NCI-H128 (cell line): ENCODE data around the gene MAPK8IP1.
A peak's percentile ranks its signal among the peaks of the same experiment; 100 is the strongest.

Experiments
- DNase-seq: peaks from one replicate; lab custom pipeline; 2025; ENCODE audit not compliant: unreplicated experiment; lab: John Stamatoyannopoulos, UW

The MAPK8IP1 gene

DNA sequence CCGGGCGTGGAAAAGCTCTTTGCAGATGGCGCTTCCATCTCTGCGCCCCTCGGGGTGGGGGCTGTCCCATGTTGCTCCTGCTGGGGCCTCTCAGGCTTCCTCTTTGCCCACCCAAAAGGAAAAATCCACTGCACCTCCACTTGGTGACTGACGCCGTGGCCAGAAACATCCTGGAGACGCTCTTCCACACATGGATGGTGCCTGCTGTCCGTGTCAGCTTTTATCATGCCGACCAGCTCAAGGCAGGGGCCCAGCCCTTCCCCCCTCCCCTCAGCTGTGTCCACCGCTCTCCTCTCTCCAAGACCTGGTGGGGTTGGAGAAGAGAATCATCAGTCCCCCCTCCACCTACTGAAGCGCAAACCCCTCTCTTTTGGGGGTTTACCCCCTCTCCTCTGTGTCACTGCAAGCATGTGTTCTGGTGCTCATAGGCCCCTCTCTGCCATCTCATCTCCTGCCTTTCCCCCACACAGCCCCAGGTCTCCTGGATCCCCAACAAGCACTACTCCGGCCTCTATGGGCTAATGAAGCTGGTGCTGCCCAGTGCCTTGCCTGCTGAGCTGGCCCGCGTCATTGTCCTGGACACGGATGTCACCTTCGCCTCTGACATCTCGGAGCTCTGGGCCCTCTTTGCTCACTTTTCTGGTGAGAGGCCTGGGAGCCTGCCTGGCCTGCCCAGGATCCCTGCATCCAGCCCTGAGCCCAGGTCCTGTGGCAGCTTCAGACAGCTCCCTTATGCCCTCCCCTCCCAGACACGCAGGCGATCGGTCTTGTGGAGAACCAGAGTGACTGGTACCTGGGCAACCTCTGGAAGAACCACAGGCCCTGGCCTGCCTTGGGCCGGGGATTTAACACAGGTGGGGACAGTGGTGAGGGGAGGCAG, 38.8 kb downstream of the MAPK8IP1 start:
- no peak for DNase-seq

DNA sequence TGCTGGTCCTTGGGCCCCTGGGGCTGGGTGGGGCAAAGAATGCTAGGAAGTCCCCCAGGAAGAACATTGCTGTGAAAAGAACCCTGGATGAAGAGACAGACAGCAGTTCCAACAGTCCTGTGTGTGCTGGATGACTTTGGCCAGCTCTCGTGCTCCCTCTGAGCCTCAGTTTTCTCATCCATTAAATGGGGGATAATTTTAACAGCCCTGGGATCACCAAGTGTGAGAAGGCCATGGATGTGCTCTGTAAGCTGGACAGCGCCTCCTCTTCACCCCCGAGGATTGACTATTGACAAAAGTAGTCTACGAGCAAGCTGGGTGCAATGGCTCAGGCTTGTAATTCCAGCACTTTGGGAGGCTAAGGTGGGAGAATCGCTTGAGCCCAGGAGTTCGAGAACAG, 39.5 kb downstream of the MAPK8IP1 start:
- no peak for DNase-seq

DNA sequence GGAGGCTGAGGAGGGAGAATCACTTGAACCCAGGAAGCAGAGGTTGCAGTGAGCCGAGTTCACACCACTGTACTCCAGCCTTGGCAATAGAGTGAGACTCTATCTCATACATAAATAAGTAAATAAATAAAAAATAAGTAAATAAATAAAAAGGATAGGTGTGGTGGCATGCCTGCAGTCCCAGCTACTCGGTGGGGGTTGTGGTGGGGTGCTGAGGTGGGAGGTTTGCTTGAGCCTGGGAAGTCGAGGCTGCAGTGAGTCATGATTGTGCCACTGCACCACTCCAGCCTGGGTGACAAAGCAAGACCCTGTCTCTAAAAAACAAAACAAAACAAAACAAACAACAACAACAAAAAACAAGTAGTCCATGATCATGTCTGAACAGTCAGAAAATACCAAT, 40.1 kb downstream of the MAPK8IP1 start:
- DNase-seq = no peak

DNA sequence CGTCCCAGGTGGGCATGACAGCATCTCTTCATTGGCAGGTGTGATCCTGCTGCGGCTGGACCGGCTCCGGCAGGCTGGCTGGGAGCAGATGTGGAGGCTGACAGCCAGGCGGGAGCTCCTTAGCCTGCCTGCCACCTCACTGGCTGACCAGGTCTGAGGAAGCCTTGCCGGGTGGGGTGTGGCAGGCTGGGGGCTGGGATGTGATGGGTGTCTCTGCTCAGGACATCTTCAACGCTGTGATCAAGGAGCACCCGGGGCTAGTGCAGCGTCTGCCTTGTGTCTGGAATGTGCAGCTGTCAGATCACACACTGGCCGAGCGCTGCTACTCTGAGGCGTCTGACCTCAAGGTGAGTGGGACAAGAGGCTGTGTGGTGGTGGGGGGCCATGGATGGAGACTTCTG, 40.5 kb downstream of the MAPK8IP1 start:
- no peak for DNase-seq

DNA sequence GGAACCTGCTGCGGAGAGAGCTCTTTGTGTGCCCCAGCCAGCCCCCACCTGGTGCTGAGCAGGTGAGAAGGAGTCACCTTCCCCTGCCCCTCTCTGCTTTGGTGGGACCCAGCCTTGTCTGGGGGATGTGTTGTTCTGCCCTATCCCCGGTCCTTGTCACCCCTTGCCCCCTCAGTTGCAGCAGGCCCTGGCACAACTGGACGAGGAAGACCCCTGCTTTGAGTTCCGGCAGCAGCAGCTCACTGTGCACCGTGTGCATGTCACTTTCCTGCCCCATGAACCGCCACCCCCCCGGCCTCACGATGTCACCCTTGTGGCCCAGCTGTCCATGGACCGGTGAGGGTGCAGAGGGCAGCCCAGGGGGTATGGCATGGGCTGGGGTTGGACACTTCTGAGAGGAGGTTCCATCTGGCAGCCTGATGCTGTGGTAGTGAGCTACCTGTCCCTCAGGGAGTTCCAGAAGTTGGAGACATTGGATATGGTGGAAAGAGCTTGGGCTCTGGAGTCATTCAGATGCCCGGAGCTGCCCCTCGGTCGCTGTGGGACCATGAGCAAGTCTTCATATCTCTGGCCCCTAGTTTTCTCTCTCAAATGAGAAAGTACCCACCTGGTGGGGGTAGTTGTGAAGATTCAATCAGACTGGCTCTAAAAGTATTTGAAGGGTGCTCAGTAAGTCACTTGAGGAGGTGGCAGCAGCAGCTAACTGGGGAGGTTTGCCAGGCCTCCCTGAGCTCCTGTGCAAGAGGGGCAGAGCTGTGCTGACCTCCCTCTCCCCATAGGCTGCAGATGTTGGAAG, 41.3 kb downstream of the MAPK8IP1 start:
- no peak for DNase-seq

DNA sequence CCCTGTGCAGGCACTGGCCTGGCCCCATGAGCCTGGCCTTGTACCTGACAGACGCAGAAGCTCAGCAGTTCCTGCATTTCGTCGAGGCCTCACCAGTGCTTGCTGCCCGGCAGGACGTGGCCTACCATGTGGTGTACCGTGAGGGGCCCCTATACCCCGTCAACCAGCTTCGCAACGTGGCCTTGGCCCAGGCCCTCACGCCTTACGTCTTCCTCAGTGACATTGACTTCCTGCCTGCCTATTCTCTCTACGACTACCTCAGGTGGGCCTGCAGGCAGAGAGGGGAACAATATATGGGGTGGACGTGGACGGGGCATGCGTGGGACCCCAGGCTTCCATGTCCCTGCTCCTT, 41.9 kb downstream of the MAPK8IP1 start:
- DNase-seq = no peak

DNA sequence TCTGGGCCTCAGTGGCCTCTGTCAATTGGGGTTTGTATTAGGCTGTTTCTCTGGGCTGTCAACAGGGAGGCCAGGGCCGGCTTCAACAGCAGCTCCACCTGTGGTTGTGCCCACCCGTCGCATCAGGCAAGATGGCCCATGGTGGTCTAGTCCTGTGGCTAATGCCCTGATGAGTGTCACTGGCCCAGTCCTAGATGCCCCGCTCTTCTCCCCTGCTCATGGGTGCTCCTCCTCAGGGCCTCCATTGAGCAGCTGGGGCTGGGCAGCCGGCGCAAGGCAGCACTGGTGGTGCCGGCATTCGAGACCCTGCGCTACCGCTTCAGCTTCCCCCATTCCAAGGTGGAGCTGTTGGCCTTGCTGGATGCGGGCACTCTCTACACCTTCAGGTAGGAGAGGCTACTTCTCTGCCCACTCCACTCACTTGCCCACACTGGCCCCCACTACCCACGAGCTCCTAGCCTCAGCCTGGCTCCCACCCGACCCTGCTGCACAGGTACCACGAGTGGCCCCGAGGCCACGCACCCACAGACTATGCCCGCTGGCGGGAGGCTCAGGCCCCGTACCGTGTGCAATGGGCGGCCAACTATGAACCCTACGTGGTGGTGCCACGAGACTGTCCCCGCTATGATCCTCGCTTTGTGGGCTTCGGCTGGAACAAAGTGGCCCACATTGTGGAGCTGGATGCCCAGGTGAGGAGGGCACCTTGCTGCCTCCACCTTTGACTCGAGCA, 42.4 kb downstream of the MAPK8IP1 start:
- no peak for DNase-seq

DNA sequence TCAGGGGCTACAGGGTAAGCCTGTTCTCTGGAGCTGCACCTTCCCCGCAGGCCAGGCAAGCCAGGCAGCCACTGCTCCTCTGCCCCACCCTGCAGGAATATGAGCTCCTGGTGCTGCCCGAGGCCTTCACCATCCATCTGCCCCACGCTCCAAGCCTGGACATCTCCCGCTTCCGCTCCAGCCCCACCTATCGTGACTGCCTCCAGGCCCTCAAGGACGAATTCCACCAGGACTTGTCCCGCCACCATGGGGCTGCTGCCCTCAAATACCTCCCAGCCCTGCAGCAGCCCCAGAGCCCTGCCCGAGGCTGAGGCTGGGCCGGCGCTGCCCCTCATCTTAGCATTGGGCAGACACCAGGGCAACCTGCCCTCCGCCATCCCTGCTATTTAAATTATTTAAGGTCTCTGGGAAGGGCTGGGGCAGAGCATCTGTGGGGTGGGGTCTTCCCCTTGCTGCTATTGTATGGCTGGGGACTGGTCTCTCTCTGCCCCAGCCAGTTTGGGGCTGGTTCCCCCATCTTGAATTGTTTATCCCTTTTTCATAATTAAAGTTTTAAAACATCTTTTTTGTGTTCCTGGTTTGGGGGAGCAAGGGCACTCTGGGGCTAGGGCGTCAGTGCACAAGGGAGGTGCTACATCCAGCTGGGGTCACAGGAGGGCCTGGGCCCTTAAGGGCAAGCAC, 43.2 kb downstream of the MAPK8IP1 start:
- no peak for DNase-seq

DNA sequence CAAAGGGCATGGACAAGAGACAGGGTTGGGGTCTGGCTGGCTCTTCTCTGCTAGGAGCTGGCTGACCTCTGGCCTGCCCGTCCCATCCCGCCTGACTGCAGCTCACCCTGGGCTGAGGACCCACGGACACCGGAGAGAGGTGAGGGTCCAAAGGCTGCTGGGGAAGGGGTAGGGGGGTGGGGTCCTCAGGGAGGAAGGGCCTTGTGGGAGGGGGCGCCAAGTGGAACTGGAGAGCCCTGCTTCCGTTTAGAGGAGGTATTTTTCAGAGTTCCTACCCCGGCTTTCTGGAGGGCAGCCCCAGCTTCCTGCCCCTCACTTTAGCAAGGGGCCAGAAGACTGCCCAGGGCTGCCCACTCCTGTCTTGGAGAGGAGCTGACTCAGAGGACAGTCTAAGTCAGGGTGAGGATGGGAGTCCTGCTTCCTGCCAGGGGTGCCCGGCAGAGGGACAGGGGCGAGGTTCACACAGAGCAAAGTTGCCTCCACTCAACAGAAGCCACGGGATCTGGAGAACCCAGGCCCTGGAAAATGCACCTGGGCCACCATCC, 44.1 kb downstream of the MAPK8IP1 start:
- DNase-seq = no peak

DNA sequence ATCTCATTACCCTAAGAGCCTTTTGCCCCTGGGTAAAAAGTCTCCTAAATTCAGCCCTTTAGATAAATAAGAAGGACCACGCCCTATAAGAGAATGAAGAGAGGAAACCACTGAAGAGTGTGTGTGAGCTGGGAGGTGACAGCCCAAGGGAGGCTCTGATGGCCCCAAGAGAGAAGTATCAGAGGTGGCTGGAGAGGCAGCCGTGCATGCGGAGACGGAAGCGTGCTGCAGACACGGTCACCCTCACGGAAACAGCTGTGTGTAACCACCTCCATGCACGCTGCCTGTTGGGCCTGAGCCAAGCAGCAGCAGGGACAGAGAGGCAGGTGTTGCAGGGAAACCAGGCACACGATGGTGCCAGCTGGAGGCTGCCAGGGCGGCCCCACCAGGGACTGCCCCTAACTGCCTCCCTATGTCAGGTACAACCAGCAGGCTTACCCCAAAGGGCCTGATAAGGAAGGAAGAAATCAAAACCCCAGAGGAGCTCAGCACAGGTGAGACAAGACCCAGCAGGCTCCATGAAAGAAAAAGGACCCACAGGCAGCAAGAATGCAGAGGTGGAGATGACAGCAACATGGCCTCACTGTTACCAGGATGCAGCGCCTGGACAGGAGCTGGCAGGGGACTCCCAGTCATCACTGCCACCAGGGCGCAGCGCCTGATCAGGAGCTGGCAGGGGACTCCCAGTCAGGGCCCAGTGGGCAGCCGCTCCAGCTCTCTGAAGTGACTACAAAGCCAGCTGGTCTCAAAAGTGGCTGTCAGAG, 44.8 kb downstream of the MAPK8IP1 start:
- peak; percentile 9 for DNase-seq

DNA sequence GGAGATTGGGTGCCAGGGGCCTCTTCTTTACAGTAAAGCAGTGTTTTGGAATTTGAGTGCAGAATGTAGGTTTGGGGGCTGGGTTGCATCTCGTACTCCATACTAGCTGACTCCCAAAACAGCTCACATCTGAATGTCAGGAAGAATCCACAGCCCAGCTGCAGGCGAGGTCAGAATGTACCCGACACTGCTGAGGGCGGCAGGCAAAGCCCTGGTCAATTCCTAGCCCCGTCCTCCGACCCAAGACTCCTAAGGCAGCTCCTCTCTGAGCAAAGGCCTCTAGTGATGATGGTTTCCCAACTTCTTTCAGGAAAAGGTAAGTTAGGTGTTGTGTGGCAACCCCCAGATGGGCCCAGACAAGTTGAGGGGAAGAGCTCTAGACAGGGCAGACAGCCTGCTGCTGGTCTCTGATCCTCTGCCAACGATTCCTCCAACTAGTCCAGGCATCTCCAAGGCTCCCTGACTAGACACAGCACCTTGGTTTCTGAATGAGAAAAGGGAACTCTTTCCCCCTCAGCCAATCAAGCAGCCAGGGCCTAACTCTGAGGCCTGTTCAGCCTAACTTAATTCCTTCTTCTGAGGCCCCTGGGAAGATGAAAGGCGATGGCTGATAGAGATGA, 45.6 kb downstream of the MAPK8IP1 start:
- DNase-seq = no peak

DNA sequence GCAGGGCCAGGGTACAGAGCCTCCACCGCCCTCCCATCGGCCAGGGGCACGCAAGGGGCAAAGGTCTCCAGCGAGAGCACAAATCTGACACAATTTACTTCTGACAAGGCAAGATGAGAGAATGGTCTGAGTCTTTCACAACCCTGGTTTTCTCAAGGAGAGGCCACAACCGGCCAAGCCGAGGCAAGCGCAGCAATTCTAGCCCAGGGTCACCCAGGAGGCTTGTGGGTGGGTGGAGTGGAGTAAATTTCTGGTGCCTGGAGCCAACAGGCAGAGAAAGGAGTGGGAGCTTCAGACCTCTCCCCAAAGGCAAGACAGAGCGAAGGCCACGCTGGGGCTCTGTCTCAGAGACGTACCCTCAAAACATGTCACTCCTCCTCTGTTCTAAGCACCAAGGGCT, 46.3 kb downstream of the MAPK8IP1 start:
- no peak for DNase-seq

DNA sequence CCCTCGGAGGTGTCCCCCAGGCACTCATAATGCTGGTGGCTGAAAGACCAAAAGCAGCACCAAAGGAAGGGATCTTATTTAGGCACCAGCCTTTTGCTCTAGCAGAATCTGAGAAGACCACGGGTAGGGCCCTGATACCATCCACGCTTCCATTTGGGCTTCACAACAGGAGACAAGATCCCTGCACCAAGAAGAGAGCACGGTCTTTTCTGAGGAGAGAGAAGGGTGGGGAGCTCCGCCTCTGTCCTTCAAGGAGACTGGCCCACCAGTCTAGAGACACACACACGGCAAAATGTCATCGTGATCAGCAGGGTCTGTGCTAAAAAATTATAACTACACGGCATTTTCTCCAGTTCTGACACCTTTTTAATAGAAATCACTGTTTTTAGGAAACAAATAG, 46.8 kb downstream of the MAPK8IP1 start:
- no peak for DNase-seq

DNA sequence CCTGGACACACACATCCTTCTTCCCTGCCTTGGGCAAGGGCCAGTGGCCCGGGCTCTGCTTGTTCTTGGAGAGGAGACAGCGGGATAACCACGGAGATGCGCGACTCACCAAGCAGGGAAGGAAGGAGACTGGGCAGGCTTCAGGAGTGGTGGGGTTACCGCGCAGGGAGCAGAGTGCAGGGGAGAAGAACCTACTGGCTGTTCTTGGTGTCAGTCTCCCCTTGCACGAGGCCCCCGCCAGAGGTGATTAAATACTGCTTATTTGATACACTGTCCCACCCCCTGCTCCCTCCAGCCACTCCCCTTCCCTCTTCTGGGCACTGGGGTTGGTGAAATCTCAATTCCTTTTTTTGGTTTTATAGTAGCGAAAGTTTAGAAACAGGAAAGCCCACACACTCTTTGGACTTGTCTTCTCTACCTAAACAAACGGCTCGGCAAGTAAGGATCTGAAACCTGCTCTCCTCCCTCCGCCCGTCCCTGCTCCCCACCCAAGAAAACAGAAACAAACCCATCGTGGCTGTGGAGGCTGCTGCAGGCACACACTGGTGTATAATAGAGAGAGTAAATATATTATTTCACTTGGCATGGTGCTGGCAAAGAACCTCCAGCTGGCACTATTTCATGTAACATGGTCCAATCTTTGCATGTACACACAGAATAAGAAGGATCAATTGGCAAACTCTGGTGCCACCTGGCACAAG, 47.8 kb downstream of the MAPK8IP1 start:
- no peak for DNase-seq

DNA sequence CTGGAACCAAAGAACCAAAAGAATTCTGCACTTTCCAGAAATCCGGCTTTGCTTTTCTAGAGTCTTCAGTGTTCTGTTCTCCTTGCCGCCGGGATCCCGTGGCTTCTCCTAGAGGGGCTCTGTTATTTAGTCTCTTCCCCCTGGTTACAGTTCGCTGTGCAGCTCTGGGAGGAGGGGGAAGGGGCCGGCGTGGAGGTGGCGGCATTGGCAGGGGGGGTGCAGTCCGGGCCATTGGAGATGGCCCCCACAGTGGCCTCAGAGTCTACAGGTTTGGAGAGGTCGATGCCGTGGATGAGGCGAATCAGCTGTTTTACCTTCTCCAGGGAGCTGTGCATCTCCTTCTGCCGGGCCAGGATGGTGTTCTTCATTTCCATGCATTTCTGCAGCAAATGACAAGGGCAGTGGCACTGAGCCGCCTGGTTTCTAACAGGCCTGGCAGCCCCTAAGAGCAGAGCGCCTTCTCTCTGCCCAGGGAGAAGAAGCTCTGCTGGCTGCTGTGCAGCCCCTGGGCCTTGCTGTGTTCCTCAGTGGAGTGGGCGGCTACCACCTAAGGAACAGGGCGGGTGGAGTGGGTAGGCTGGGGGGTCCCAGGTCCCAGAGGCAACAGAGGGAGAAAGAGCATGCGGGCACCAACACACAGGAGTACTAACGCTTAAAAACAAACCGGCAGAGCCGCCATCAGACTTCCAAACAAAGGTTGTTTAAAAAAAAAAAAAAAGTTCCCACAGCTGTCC, 48.6 kb downstream of the MAPK8IP1 start:
- DNase-seq = no peak

DNA sequence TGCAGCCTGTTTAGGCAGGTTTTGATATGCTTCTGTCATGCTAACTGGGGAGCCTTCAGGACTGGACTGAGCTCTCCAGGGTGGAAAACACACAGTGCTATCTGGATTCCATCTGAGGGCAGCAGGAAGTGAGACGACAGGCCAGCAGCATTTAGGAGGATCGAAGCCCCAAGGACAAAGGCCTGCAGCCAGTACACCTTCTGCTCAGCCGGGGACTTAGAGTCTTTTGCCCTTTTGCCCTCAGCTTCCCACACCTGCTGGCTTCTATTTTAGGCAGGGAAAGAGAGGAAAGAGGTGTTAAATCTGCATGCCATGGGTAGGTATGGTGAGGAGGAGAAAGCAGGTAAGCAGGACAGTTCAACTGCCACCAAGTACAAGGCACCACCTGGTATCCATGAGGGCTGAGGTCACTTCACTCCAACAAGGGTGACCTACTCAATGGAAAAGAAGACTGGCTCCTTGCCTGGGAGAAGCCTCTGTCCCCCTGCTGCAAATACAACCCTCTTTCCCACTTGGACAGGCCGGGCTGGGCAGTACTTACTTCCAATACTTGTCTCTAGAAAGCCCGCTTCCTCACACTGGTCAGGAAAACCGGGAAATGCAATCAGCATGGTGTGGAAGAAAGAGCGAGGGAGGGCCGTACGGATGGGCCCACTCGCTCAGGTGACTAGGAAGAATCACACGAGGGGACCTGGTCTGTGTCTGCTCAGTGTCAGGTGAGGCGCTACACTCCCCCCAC, 49.3 kb downstream of the MAPK8IP1 start:
- DNase-seq = no peak

DNA sequence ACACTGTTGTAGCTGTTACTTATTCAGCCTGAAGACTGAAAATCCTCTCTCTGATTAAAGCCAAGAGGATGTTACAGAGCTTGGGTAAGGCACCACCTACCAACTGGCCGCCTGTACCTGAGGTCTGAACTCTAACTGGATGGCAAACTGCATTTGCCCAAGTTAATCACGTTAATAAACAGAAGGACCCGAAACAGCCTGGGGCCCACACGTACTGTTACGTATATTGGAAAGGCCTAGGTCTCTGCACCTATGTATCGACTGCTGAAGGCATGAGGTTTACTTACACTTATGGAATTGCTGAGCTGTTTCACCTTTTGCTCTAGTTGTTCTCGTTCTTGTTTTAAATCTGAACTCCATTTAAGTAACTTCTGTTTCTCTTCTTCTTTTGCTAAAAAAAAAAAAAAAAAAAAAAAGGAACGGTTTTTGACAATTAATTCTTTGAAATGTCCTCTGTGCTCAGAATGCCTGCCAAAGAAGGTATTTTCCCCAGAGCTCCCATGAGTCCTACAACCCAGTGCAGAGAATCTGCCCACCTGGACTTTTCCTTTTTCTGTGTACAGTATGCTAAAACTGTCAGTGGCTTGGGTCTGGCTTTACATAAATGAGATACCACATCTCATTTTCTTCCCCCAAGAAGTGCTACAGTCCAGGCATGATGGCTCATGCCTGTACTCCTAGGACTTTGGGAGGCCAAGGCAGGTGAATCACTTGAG, 50.1 kb downstream of the MAPK8IP1 start:
- no peak for DNase-seq
